NCI-H1930 (cell line): ENCODE data around the gene HEATR1.
"Not testable (repeated sequence)": the region's sequence is repeated elsewhere in the genome, so short reads cannot be mapped to it uniquely, and the experiment has no call there.

Source experiments
- DNase-seq, 2 experiments: peaks; one replicate each; lab custom pipeline; 2025; lab: John Stamatoyannopoulos, UW

The HEATR1 gene

GRCh38 chr1:236581528-236581927 lies 22.8 kb downstream of the HEATR1 start:
- DNase-seq = no peak

GRCh38 chr1:236580404-236580803 lies 23.9 kb downstream of the HEATR1 start:
- not testable (repeated sequence) for DNase-seq

DNA sequence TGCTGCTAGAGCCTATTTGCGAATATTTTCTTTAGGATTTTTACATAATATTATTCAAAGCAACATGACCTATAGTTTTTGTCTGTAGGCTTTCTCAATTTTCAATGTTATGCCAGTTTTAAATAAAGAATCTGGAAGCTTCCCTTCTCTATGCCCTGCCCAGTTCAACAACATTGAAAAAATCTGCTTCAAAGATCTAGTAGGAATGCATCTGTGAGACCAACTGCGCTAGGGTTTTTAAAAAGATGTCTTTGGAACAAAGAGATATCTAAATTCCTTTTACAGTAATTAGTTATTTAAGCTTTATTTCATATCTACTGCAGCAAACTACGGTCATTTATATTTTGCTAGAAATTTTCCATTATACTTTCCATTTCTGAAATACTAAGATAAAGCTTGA lies 25.7 kb downstream of the HEATR1 start:
- DNase-seq = no peak

DNA sequence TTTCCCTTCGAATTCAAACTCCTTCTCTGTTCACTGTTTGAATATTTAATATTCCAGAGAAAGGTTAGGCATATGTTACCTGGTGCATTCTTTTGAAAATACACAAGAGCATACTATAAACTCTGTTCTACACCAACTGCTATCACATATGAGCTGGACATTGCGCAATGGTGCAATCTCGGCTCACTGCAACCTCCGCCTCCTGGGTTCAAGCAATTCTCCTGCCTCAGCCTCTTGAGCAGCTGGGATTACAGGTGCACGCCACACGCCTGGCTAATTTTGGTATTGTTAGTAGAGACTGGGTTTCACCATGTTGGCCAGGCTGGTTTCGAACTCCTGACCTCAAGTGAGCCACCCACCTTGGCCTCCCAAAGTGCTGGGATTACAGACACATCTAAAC lies 27.3 kb downstream of the HEATR1 start:
- not testable (repeated sequence) for DNase-seq

DNA sequence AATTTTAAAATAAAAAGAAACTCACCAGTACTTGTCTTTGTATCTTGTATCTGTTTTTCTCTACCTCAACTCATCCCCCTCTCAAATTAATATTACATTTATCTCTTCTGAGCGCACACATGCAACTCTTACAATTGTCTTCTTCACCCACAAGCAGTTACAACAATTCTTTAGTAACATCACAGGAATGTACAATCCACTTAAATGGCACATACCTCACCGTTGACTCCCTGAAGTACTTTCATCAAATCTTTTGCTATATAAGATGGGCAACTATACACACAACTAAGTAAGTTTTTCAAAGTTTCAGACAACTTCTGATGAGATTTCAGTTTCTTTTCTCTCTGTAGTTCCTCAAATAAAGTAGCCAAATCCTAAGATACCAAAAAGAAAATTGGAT lies 28.3 kb downstream of the HEATR1 start:
- DNase-seq = no peak

DNA sequence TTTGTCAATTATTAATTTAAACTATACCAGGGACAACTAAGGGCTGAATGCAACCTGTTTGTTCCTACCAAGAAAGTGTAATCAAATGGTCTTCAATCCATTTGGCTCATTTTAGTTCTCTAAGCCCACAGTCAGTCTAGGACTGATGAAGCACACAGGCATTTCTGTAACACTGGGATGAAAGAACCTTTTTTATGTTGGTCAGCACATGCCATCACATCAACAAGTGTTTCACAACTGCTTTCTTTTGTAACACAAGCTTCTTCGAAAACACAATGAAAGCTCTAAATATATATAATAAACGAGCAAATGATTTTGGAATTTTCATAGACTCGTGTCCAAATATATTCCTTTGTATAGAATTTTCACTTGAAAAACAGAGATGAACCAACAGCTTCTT lies 28.8 kb downstream of the HEATR1 start:
- no peak for DNase-seq

DNA sequence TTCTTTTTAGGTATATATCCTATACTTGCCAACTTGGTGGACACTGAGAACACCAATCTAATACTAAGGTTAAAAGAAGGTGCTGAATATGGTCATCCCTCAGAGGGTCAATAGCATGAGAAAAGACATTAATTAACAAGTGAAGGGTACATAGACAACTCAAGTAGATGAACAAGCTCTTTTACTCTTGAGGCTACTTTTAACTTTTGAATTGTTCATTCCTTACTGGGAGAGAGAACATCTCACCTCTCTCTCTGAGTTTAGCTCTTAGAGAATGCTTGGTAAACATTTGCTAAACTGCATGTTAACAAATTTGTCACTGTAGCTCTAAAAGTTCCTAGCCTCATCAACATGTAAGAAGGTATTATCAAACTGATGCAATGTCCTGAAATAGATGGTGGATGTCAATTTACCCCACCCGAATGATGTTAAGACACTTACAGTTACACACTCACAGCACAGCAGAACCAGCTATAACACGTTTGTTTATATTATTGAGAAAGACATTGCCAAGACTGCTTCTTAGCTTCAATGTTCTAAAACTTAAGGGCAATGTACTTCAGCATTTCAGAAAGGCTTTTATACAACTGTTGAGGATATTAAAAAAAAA lies 35.9 kb downstream of the HEATR1 start:
- DNase-seq = peak in 1 of 2 experiments; percentile 40

DNA sequence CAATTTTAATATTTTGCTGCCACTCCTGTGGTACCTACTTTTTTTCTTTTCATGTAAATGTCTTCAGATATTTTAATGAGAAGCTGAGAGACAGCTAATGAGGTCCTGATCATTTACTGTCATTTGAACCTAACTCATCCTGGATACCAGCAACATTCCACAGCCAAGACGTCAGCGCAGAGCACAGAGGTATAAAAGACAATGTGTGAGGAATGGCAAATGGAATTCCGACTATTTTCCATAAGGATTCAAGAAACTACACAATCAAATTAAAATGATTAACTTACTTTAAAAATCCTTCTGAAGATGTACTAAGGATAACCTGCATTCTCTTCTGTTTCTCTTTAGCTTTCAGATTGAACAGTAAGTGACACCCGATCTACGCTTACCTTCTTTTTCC lies 38.8 kb downstream of the HEATR1 start:
- DNase-seq = no peak

DNA sequence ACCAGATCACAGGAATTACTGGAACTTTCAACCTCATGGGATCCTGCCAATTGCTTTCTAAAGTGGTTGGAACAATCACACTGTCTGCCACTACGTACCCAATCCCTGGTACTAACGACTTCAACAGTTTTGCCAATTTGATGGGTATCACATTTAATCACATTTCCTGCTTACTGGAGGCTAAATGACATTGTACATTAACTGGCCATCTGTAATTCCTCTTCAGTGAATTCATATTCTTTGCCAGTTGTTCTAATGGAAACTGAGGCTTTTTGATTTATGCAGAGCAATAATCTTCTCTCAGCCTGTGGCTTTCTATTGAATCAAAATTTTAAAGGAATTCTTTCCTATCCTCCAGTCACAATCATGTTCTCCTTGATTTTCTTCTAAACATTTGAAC lies 42.3 kb downstream of the HEATR1 start:
- no peak for DNase-seq

- DNase-seq = no peak
Measured at GRCh38 chr1:236560213-236560771, 44.0 kb downstream of the HEATR1 start.

GRCh38 chr1:236558846-236559245 lies 45.5 kb downstream of the HEATR1 start:
- no peak for DNase-seq

GRCh38 chr1:236558081-236558480 lies 46.2 kb downstream of the HEATR1 start:
- no peak for DNase-seq

DNA sequence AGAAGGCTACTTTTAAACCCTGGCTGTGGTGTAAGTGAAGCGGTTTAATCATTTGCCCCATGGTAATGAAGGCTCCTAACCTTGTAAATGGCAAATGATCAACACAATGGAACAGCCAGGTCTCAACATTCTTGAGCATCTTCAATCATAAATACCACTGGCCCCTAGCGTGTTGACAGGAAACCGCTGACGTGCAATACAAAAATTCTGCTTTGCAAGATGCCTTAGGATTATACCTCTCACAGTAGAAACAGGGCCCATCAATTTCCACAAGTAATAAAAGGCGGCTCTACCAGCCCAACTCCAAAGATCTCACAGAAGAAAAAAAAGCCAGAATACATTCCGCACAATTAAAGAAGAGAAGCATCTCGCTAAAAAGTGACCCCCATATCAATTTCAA lies 47.7 kb downstream of the HEATR1 start:
- no peak for DNase-seq

- no peak for DNase-seq
Measured at GRCh38 chr1:236553370-236553769, 50.9 kb downstream of the HEATR1 start.

DNA sequence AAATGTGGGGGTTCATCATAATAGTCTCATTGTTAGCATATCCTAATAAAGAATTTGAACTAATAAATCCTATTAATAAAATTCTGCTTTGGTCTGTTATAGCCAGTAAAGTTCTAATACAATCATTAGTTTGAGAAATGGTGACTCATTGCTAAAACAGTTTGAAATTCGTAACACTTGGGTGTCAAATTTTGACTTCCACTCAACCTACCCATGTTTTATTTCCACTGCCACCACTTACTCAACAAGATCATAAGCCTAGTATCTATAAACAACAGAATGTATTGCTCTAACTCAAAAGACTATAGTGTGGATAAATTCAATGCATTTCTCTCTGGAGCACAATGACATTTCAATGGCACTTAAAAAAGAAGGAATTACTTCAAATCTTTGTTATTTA lies 51.4 kb downstream of the HEATR1 start:
- DNase-seq = no peak

DNA sequence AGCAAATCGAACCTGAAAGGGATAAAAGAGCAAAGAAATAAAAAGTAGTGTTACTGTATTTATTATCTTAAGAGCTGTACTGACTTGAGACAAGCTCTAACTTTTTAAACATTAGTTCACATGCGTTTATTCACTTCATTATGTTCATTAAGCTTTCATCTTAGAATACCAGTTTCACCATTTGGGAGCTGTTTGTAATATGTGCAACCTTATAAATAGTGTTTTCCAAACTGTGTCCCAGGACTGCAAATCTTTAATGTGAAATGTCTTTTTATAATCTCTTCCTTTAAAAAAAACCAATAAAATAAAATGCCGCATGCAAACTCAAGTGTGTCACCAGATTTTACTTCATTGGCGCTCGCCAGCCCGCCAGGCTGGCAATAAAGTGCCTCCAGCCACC lies 52.2 kb downstream of the HEATR1 start:
- DNase-seq = no peak

GRCh38 chr1:236550961-236551851 lies 53.1 kb downstream of the HEATR1 start:
- DNase-seq = no peak

DNA sequence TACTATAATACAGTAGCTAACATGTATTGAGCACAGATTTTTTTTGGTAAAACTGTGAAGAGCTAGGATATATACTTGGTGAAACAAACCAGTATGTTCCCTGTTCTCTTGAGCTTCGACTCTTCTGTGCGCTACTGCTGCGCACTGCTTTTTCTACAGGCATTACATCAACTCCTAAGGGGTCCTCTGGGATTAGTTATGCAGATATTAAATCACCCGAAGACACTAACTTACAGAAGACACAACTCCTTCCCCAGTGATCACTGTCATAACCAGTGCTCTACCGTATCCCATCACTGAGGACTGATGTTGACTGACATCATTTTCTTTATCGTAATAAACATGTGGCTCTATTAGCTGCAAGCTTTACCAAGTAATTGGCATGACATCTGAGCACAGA lies 55.9 kb downstream of the HEATR1 start:
- no peak for DNase-seq

- DNase-seq = no peak
Measured at GRCh38 chr1:236545621-236546169, 58.6 kb downstream of the HEATR1 start.

DNA sequence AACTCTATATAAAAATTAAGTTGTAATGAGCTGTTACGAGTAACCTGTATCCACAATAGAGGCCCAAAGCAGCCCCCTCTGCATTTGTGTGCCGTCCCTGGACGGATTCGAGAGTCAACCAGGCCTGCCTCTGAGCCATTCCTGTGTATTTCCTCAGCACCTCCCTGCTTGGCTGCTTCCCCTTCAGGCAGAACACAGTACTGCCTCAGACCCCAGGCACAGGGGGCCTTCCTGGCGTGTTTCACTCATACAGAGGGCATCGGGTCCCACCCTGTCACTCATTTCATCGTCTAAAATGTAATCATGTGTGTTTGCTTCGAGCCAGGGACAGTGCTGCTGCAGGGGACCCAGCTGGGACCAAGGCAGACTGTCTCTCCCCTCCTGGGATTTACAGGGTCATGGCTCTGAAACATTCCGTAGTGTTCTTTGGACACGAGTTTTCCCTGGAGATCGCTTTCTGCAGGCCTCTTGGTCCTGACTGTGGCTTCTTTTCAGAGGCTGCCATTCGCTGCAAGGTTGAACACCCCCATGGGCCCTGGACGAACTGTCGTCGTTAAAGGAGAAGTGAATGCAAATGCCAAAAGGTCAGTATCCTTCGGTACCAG lies 61.1 kb downstream of the HEATR1 start:
- no peak for DNase-seq

DNA sequence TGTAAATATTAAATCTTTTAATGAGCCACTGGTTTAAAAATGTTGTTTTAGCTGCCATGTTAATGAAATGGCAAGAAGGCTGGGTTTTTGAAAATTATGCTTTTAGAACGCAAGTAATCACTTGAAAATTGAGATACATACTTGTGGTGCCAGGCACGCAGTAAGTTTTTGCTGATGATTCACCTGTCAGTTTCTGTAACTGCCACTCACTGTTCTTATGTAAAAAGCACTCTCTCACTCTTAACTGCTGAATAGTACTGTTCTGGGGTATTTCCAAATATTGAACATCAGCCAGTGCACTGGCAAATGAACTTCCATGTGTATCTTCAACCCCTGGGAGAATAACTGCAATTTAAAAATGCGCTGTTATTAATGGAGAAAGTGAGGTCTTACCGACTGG lies 62.6 kb downstream of the HEATR1 start:
- no peak for DNase-seq

DNA sequence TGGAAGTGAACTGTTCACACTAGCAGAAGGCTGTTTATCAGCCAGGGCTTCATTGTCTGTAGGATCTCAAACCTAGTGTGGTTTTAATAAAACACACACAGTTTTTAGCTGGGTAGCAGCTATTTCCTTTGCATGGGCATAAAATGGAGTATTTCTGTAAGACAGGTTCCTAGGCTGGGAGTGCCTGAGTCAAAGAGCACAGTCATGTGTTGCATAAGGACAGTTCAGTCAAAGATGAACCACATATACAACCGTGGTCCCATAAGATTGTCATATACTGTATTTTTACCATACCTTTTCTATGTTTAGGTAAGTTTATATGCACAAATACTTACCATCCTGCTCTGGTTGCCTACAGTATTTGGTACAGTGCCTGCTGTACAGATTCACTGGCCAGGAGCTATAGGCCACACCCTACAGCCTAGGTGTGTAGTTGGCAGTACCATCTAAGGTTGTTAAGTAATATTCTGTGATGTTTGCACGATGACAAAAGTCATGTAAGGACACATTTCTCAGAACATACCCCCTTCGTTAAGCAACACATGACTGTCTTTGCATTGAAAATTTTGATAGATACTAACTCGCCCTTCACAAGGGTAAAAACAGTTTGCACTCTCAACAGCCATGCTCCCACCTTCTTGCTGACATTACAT lies 63.4 kb downstream of the HEATR1 start:
- no peak for DNase-seq
